Stimulated activated CD4-positive, alpha-beta T cell treated with anti-CD3 and anti-CD28 coated beads, Interleukin-4, amount 100 ng/mL, for 48 hours (primary cell): ENCODE measurements around the gene GBX2.

Experiments
- DNase-seq, 2 donors: peaks; one replicate each; pipeline ENCODE4 v3.0.0-alpha.2; 2020; ENCODE audit warnings: low read depth in 2 of 2

Gene GBX2

GRCh38 chr2:236180831-236181453 is 12.8 kb upstream of the GBX2 start:
- no peak for DNase-seq

GRCh38 chr2:236180076-236180816 is 12.1 kb upstream of the GBX2 start:
- no peak for DNase-seq

DNA sequence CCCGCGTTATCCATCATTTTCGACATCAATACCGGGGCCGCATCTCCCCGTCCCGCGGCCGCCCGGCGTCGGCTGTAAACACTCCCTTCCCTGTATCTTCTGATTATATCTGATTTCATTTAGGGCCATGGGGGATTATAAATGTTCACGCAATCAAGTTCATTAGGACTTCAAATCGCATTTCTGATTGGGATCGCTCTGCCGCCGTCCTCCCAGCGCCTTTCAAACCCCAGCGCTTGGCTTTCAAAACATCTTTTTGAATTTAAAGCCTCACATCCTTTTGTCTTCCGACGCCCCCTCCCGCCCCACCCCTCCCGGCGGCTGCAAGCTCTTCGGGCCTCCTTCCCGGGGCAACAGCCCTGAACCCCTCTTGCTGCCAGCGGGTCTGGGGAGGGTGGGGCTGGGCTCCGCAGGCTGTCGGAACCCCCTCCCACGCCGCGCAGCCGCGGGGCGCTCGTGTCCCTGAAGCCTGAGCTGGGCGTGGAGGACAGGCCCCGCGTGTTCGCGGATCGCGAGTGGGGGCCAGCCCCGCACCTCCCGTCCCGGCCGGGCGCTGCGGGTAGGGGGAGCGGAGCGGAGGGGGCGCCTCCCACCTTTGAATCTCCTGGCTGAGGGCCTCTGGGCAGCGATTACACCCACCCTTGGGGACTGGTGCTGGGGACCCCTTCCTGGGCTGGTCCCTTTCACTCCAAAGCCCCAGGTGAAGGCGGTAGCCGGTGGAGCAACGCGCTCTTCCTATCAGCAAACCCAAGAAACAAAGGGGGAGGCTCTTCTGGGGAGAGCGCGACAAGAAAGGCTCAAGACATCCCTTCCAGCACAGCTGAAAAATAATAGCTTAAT is 11.3 kb upstream of the GBX2 start:
- DNase-seq = no peak

GRCh38 chr2:236178890-236179235 is 10.7 kb upstream of the GBX2 start:
- no peak for DNase-seq

DNA sequence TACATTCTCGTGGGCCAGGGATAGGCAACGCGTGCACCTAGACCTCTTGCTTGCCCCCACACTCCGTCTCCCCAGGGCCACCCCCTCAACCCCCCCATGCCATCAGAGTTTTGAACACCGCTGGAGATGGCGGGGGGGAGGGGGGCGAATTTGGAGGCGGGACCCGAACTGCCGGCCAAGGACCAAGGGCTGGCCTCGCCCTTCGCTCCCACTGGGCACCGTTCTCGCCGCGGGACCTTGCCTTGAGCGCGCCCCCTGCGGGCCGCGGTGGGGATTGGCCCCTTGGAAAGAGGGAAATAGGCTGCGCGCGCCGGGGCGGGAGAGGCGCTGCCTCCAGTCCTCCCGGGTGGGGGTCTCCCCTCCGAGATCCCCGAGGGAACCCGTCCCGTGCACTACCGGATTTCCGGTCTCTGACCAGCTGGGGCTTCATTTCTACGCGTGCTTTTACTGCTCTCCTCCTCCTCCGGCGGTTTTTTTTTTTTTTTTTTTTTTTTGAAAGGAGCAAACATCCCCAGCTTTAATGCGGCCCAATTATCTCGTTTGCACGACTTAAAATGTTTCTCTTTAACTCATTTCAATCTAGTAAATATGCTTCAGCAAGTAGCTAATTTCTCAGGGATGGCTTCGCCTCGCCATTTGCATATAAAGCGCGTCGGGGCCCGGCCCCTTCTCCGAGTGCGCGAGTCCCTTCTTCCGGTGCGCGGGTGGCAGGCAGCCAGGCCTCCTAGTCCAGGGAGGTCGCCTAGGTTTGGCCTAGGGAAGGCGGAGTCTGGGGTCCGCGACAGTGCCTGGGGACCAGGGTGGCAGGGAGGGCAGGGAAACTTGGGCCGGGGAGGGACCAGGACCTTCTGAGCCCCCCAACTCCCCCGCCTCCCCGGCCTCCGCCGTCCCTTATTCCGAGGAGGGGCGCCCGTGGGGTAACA is 10.0 kb upstream of the GBX2 start:
- DNase-seq = peak in 1 of 2 donors; percentile 50

GRCh38 chr2:236177604-236177966 is 9.4 kb upstream of the GBX2 start:
- peak in 1 of 2 donors; percentile 50 for DNase-seq

DNA sequence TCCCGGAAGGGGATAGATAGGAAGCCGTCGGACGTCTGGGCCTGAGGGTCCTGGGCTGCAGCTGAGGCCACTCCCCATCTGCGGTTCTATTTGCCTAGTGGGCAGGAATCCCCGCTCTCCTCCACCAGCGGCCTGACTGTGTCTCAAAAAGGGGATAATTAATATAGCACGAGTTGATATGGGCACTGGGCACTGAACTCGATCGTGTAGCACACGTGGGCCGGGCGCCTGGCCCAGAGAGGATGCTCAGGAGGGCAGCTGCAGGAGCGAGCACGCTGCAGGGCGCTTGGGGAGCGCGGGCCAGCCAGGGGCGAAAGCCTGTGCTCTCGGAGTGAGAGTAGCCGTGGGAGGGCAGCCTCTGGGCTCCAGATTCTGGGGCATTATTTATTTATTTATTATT is 8.8 kb upstream of the GBX2 start:
- DNase-seq = no peak

DNA sequence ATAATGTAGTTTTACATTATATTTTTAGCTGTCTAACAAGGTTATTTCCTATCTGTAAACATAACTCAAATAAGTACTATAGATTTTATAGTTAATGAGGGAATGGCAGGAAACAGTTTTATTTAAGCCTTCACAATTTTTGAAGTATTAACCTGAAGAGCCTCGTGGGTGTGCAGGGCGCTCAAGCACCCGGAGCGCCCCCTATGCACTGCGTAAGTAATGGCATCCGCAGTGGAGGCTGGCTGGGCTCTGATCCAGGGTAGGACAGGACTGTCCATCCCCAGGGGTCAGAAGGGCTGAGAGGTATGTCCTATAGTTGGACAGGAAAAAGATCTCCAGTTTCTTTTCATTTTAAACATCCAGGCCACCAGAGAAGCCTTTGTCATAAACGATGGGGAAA is 8.2 kb upstream of the GBX2 start:
- DNase-seq = no peak

- DNase-seq = no peak
These were observed 7.5 kb upstream of the GBX2 start for GRCh38 chr2:236175548-236176150.

GRCh38 chr2:236173729-236174607 is 5.8 kb upstream of the GBX2 start:
- DNase-seq = no peak

GRCh38 chr2:236173036-236173728 is 5.0 kb upstream of the GBX2 start:
- DNase-seq = no peak

- no peak for DNase-seq
These were observed 4.3 kb upstream of the GBX2 start for GRCh38 chr2:236172255-236173035.

- DNase-seq = no peak
These were observed 3.6 kb upstream of the GBX2 start for GRCh38 chr2:236171680-236172254.

DNA sequence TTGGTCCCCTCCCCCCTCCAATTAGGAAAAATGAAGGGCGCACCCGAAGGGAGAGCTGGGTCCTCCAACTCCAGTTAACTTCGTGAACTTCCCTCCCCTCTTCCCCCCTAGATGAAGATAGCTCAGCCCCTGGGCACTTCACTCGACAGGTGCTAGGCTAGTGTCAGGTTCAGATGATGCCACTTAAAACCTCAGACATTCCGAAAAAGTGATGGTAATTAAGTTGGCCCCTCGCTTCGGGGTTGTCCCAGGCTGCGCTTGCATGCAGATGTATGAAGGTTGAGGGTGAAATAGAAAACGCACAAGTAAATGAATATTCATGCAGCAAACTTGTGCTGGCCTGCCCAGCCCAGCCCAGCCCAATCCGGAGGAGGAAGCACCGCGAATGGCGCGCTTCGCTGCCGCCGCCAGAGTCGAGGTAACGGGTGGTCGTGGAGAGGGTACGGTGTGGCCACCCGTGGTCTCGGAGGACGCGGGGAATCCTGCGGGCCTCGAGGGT is 3.0 kb upstream of the GBX2 start:
- DNase-seq = no peak

- DNase-seq = no peak
These were observed 2.5 kb upstream of the GBX2 start for GRCh38 chr2:236170590-236171165.

DNA sequence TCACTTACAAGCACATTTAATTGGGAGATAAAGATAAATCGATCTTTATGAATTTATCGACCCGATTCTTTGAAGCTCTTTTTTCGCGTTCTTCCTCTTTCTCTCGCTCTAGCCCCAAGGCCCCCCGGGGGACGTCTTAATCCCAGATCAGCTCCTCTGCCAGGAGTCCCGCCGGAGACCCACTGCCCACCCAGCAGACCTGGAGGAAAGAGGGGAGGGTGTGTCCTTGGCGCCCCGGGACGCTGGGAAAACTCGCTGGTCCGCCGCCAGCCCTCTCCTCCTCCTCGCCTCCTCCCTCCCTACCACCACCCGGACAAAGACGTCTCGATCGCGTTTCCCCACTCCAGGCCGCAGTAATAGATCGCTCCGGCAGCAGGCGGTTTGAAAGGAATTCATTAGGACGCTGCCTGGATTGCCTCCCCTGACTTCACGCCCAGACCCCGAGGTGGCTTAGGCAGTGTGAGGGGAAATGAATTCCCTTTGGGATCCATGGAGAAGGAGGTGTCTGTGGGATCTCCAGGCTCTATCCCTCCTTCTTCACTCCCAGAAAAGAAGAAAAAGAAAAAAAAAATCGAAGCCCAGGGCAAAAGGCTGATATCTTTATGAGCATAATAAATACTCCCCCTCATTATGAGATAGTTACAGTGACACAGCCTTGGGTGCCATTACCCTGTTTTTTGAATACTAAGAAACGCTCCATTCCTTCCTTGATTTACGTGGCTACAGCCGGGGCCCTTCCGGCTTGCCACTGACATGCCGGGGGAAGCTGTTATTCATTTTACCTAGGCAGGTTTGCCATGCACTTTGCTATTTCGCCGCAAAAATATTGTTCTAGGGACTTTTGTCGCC is 1.8 kb upstream of the GBX2 start:
- no peak for DNase-seq

- no peak for DNase-seq
These were observed 1.1 kb upstream of the GBX2 start for GRCh38 chr2:236169151-236169721.
